GM12801 (cell line): ENCODE results near the gene FAM186B.

Source experiments
- CTCF ChIP-seq: IDR thresholded peaks from one replicate; pipeline ENCODE4 v1.5.1; 2011; ENCODE audit warnings: control low read depth; ENCODE audit not compliant: insufficient read length; ENCODE audit errors: extremely low read depth

Gene FAM186B

DNA sequence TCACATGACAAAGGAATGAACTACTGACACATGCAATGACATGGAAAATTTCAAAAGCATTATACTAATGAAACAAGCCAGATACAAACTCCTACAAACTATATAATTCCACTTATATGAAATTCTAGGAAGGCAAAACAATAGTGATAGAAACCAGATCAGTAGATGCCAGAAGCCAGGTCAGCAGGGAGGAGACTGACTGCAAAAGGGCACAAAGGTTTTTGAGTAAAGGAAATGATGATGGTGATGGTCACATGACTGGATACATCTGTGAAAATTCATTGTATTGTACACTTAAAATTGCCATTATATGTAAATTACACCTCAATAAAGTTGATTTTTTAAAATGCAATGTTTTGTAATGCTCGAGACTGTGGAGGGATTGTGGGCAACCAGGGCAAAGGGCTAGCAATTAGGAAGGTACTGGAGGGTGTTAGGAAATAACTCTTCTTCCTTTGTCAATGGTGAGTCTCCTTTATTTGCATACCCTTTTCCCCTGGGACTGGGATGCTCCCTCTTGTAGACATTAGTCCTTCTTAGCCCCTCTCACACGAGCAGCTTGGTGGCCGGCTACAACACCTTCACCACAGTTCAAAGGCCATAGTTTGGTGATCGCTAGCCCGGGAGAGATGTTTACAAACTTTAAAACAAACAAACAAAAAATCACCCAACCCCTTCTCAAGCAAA is 11.2 kb upstream of the FAM186B start:
- TF ChIP-seq CTCF, result no peak

- no peak for TF ChIP-seq CTCF
These were observed 10.3 kb upstream of the FAM186B start for GRCh38 chr12:49615725-49616124.

DNA sequence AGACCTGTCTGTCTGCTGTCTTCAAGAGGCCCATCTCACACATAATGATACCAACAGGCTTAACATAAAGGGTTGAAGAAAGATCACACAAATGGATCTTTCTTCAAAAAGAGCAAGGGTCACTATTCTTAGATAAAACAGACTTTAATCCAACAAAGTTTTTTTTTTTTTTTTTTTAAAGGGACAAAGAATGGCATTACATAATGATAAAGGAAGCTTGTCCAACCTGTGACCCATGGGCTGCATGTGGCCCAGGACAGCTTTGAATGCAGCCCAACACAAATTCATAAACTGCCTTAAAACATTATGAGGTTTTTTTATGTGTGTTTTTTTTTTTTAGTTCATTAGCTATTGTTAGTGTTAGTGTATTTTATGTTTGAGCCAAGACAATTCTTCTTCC is 6.8 kb upstream of the FAM186B start:
- no peak for TF ChIP-seq CTCF

DNA sequence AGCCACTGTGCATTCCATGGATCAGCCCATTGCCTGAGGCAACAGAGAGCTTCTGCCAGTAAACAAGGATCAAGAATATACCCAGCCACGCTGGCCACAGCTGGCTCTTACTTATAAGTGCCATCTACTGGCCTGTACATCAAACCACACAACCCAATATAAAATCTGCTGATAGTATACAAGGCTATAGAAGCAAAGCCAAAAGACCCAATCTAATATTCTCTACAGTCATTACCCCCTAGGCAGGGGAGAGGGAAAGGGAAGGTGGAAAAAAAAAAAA is 4.4 kb upstream of the FAM186B start:
- no peak for TF ChIP-seq CTCF

DNA sequence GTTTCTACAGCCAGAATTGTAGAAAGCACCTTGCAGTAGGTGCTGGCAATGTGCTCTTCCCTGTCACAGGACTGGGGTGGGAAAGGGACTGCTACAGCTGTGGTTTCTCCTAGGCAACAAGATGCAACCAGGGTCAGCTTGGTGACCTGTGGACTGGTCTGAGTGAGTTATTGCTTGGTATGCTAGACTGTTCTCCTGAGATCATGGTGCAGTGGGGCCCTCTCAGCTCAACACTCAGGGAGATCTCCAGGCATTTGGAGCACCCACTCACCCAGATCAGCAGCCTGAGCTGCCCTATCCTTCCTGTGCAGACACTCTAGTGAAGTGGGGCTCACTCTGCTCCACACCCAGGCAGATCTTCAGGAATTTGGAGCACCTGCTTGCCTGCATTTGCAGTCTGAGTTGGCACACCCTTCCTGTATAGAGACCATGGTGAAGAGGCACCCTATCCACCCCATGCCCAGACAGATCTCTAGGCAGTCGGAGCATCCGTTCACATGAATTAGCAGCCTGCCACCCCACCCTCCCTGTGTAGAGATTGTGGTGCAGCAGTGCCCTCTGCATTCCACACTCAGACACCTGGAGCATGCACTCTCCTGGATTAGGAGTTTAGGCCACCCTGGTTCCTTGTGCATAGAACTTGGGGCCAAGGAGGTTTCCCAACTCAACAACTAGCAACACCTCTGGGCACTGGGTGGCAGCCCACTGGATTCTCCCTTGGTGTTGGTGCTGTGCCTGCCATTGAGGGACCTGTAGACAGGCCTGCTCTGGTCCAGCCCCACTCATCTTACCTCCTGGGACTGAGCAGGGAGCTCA is 3.8 kb upstream of the FAM186B start:
- no peak for TF ChIP-seq CTCF

- no peak for TF ChIP-seq CTCF
These were observed 583 bp downstream of the FAM186B start for GRCh38 chr12:49604856-49605255.

GRCh38 chr12:49603721-49604120 is 1.7 kb downstream of the FAM186B start:
- no peak for TF ChIP-seq CTCF
